Right lobe of liver (tissue), 6 donors: Measurements from ENCODE around the gene CACNA2D1. TPM values are rescaled to one million over a fixed set of nuclear protein-coding genes. Genes with fewer than 3 reads are reported as not detected.

Experiments
- ATAC-seq, 4 donors: fragments of 200-7000 bp; cut with Tn5 transposase; one replicate each; pipeline ENCODE4 v1.9.1; 2020; ENCODE audit warnings: mild to moderate bottlenecking in 4 of 4, moderate library complexity in 4 of 4
- DNase-seq, 3 donors: peaks; one replicate each; pipeline ENCODE4 v3.0.0-alpha.2; 2020
- H3K27ac ChIP-seq, 3 donors: fragments of 200-600 bp; one replicate each; pipeline ENCODE4 v1.8.0; 2022
- H3K27me3 ChIP-seq, 2 donors: fragments of 200-600 bp; one replicate each; pipeline ENCODE4 v1.8.0; 2022
- H3K36me3 ChIP-seq, 4 donors: fragments of 200-600 bp; sonication (generic) in 1 of 4; one replicate each; pipeline versions ENCODE4 v1.5.1 to v1.8.0; 2017 to 2022; ENCODE audit warnings: control low read depth in 1 of 4
- H3K4me1 ChIP-seq, 4 donors: fragments of 200-600 bp; sonication (generic) in 1 of 4; one replicate each; pipeline versions ENCODE4 v1.5.1 to v1.8.0; 2017 to 2022; ENCODE audit warnings: control low read depth in 1 of 4
- H3K4me3 ChIP-seq, 3 donors: fragments of 200-600 bp; one replicate each; pipeline ENCODE4 v1.8.0; 2022
- H3K9me3 ChIP-seq, 4 donors: fragments of 200-600 bp; sonication (generic) in 1 of 4; one replicate each; pipeline versions ENCODE4 v1.5.1 to v1.8.0; 2017 to 2022; ENCODE audit warnings: control low read depth in 1 of 4
- POLR2A ChIP-seq: fragments of 450-650 bp; IDR thresholded peaks from one replicate; pipeline ENCODE4 v1.6.1; 2017; ENCODE audit warnings: antibody characterized with exemption, mild to moderate bottlenecking
- WGBS: methylation state at CpG from one replicate; pipeline ENCODE4 v1.1.6; 2018; ENCODE audit warnings: low coverage, low lambda C conversion rate; ENCODE audit not compliant: insufficient coverage; ENCODE audit errors: missing lambda C conversion rate; 5-methylcytosine and 5-hydroxymethylcytosine counted together
- intact Hi-C, 2 donors: fragments of 100-400 bp; cut with DNase I; formaldehyde crosslinking; loops; one replicate each; pipeline versions ENCODE4 v1.11.2 to v1.14.1; 2022
- total RNA-seq, 6 experiments: library from RNA; depleted of rRNA in 2 of 6; stranded (reverse); fragments of >200 nt in 2 of 6; fragmentation: NEBNext Ultra II Directional in 3 of 6; extraction: Animal tissue kit (Norgen Biotek cat#: 25700) in 3 of 6; gene quantifications; one replicate each; pipeline versions ENCODE4 v1.1.0 to v1.2.4, GENCODE V29; 2016 to 2023
- TF ChIP-seq, protein P1 (sequence below), 4 donors: fragments of 200-600 bp in 3 of 4; fragments of 450-650 bp in 1 of 4; IDR thresholded peaks; one replicate each; pipeline versions ENCODE4 v1.5.1 to v1.8.0; 2016 to 2022; ENCODE audit warnings: antibody characterized with exemption in 4 of 4, mild to moderate bottlenecking in 2 of 4
- donor health status: DM: no; HTN: yes; CAD: no.
- donor health status: DM: no; HTN: no; CAD: no.
- donor health status: DM: no; HTN: no; CAD: no.
- donor health status: DM: no; HTN: yes; CAD: no.
- donor health status: DM: no; HTN: yes; CAD: no.

The CACNA2D1 gene
- total RNA-seq, 6 experiments from 2014 or later = 1.3 to 6.0 (median 2.2) TPM

DNA sequence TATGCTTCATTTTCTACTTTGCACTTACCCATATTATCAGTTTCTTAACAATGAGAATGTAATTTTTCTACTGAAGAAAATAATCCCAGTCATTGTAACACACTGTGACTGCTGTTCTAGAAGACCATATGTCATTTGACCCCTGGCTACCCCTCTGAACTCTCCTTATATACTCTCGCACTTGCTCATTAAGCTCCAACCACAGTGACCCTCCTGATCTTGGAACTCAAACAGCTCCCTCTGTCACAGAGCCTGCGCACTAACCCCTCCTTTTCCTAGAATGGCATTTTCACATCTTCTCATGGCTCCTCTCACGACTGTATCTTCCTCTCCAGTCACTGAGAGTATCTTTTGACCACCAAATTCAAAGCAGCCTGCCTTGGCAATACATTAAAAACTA, 169.7 kb downstream of the CACNA2D1 start:
- H3K4me1 ChIP-seq = no peaks in the 10 kb centered on the region
- H3K9me3 ChIP-seq = no peaks in the 10 kb centered on the region
- H3K27ac ChIP-seq = no peak overlapping the region
- 26% methylated on average over 3 of the region's 3 CpGs for whole genome bisulfite sequencing
- H3K4me3 ChIP-seq = no peak overlapping the region
- no peak for ATAC-seq
- intact Hi-C loops = no loop called here
- TF ChIP-seq POLR2A = no peak
- TF ChIP-seq, protein P1, sequence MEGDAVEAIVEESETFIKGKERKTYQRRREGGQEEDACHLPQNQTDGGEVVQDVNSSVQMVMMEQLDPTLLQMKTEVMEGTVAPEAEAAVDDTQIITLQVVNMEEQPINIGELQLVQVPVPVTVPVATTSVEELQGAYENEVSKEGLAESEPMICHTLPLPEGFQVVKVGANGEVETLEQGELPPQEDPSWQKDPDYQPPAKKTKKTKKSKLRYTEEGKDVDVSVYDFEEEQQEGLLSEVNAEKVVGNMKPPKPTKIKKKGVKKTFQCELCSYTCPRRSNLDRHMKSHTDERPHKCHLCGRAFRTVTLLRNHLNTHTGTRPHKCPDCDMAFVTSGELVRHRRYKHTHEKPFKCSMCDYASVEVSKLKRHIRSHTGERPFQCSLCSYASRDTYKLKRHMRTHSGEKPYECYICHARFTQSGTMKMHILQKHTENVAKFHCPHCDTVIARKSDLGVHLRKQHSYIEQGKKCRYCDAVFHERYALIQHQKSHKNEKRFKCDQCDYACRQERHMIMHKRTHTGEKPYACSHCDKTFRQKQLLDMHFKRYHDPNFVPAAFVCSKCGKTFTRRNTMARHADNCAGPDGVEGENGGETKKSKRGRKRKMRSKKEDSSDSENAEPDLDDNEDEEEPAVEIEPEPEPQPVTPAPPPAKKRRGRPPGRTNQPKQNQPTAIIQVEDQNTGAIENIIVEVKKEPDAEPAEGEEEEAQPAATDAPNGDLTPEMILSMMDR (IDR thresholded peaks at IDR 0.05) = no peak
- DNase-seq = no peak
- no peaks in the 10 kb centered on the region for H3K36me3 ChIP-seq
- no peaks in the 10 kb centered on the region for H3K27me3 ChIP-seq

DNA sequence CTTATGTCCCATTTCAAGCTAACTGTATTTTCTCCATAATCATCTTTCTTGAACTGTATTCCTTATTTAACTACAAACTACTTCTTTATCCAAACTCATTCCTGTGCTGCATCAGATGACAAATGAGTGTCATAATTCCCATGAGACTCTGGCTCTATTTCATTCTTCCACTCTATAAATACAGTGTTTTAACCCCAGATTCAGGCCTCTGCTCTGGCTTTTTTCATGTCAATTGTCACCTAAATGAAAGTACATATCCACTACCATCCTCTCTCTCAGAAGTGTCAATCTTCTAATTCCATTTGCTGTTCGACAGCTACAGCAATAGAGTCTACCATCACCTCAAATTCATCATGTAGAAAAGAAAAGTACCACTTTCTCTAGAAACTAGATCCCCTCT, 172.7 kb downstream of the CACNA2D1 start:
- no peak for TF ChIP-seq POLR2A
- TF ChIP-seq, protein P1 (IDR thresholded peaks at IDR 0.05) = no peak
- H3K36me3 ChIP-seq = no peaks in the 10 kb centered on the region
- 17% methylated on average over 1 of the region's 1 CpG for WGBS
- no peak overlapping the region for H3K27ac ChIP-seq
- intact Hi-C loops = no loop called here
- no peaks in the 10 kb centered on the region for H3K27me3 ChIP-seq
- ATAC-seq = no peak
- no peak overlapping the region for H3K4me3 ChIP-seq
- H3K9me3 ChIP-seq = no peaks in the 10 kb centered on the region
- DNase-seq = no peak
- H3K4me1 ChIP-seq = no peaks in the 10 kb centered on the region

DNA sequence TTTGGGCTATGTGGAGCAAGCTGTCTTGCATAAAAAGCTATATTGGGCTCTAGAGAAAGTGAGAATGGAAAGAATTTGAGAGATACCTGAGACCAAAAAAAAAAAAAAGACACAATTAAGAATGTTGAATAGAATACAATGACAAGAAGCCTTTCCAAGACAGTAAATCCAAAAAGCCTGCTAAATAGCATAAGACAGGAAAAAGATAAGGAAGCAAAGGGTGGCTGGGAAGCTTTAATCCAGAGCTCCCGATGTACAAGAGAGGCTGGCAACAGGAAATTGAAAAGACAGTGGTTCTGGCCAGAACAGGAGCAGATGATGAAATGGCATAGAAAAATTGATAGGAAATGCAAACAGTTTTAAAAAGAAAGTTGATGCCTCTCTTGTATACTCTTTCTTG, 174.9 kb downstream of the CACNA2D1 start:
- 7% methylated on average over 1 of the region's 1 CpG for WGBS
- DNase-seq (no peak), ATAC-seq (no peak)
- Histone ChIP-seq H3K4me1 (no peaks in the 10 kb centered on the region), H3K27me3 (no peaks in the 10 kb centered on the region), H3K4me3 (no peak overlapping the region), H3K36me3 (no peaks in the 10 kb centered on the region), H3K27ac (no peak overlapping the region), H3K9me3 (no peaks in the 10 kb centered on the region)
- intact Hi-C loops = no loop called here
- TF ChIP-seq POLR2A = no peak
- TF ChIP-seq, protein P1 (IDR thresholded peaks at IDR 0.05) = no peak

DNA sequence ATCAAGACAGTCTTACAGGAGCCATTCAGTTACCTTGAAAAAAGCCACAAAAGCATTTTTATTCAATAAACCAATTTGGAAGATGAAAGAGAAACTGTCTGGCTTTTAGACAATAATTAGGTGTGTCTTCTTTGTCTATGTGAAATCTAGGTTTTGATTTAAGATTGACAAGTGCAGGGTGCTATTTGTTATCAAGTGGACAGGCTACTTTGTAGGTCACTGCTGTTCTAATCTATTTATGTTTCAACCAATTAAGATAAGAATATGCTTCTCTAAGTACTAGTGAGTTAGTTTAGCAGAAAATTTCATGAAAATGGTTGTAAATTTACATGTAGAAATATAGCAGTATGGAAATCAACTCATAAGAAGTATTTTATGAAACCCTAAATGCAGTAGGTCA, 177.5 kb downstream of the CACNA2D1 start:
- Histone ChIP-seq H3K4me3 (no peak overlapping the region), H3K36me3 (no peaks in the 10 kb centered on the region), H3K27ac (no peak overlapping the region), H3K4me1 (no peaks in the 10 kb centered on the region), H3K9me3 (peaks cover 0 to 2% (median 0%) of the 10 kb centered on the region in 4 donors), H3K27me3 (no peaks in the 10 kb centered on the region)
- DNase-seq (no peak), ATAC-seq (no peak)
- intact Hi-C loops = no loop called here
- TF ChIP-seq POLR2A = no peak

DNA sequence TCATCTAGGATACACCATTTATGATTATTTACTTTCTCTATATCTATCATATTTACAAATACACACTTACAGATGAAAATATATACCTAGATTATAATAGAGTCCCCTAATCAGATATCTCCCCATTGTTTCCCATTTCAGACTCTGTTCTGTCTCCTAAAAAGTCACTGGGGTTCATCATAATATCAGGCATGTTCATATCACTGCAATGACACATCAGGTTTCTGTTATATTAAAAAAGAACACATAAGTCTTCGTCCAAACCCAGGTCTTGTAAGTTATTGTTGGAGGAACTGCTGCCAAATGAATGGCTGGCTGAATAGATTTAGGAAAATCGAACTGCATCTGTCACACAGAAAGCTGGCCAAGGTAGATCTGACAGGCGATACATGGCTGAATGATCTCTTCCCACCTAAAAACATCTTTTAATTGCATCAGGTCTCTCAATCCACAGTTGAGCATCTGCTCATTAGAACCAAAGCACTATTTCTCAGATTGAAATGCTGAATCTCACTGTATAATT, 178.7 kb downstream of the CACNA2D1 start:
- no peaks in the 10 kb centered on the region for H3K27me3 ChIP-seq
- no peak overlapping the region for H3K27ac ChIP-seq
- intact Hi-C loops = no loop called here
- H3K4me3 ChIP-seq = no peak overlapping the region
- DNase-seq = no peak
- 29% methylated on average over 3 of the region's 3 CpGs for WGBS
- peaks cover 0 to 2% (median 0%) of the 10 kb centered on the region in 4 donors for H3K9me3 ChIP-seq
- no peak for TF ChIP-seq POLR2A
- TF ChIP-seq, protein P1 (IDR thresholded peaks at IDR 0.05) = no peak
- no peaks in the 10 kb centered on the region for H3K4me1 ChIP-seq
- no peak for ATAC-seq
- no peaks in the 10 kb centered on the region for H3K36me3 ChIP-seq
